DMS 273 (cell line): ENCODE results near the gene FES.
"Not testable (repeated sequence)": the region's sequence is repeated elsewhere in the genome, so short reads cannot be mapped to it uniquely, and the experiment has no call there.

Source experiments
- DNase-seq: peaks from one replicate; lab custom pipeline; 2025; ENCODE audit not compliant: unreplicated experiment; lab: John Stamatoyannopoulos, UW

The FES gene

DNA sequence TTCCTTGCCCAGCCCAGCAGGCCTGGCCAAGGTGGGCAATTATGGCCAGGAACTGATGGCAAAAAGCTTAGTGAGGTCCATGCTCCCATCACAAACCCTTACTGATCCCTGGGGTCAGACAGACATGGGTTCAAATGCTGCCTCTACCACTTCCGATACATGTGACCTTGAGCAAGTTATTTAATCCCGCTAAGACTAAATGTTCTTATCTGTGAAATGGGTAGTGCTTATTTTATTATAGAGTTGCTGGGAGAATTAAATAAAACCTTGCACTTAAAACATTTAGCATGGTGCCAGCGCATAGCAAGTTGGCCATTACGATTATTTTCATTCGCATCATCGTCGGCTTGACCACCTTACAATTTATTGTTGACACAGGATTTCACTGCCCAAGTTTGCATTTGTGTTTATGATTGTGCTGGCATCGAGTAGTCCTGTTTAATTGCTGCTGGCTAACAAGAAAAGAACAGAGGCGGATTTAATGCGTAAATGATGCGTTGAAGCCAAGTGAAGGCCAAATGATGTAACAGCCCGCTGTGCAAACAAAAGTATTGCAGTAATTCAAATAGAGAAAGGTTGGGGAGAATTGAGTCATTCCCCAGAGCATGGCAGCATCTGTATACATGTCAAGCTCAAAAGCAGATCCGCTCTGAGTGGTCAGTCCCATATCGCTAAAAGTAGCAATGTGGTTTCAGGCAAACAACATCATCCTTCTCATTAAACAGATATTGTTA is 23.2 kb upstream of the FES start:
- no peak for DNase-seq

DNA sequence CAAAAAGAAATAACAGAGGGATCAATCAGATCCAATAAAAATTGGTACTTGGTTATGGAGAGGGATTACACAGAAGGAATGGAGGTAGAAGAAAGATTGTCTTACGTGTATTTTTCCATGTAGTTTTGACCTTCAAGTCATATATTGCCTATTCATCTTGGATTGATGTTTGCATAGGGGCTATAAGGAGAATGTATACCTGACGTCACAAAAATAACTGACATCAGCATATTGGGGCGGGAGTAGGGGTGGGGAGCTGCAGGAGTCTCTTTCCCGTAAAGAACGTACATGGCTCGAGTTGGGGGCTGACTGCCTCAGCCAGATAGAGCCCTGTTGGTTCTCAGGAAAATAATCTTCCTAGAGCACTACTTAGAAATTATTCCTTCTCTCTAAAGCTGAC is 21.8 kb upstream of the FES start:
- DNase-seq = no peak

DNA sequence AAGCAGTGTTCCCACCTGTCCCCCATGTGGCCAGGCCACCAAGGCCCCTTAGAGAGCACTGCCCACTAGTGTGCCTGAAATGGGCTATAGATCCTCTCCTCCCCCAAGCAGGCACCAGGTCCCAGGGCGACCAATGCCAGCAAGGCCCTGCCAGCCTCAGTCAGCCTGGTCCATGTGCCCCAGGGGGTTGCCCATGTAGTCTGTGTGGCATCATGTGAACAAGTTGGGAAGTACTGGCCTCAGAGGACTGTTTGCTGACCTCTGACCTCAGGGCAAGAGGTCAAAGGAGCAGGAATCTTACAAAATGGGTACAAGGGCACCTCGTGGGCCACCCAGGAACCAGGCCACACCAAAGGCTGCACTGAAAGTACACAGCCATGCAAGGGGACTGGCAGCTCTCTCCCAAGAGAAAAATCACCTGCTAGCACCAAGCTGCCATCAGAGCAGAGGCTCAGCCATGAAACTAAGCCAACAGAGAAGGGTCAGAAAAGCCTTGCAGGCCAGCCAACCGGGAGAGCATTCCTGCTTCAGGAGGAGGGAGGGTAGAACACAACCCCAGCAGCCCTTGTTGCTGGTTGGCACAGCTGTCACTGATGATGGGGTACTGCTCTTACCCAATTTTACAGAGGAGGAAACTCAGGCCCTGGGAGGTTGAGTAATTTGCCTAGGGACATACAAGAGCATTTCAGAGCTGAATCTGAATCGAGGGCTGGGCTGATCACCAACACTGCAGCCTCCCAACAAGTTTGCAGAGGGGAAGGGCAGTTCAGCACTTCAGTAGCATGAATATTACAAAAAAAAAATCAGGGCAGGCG is 21.1 kb upstream of the FES start:
- DNase-seq = no peak

DNA sequence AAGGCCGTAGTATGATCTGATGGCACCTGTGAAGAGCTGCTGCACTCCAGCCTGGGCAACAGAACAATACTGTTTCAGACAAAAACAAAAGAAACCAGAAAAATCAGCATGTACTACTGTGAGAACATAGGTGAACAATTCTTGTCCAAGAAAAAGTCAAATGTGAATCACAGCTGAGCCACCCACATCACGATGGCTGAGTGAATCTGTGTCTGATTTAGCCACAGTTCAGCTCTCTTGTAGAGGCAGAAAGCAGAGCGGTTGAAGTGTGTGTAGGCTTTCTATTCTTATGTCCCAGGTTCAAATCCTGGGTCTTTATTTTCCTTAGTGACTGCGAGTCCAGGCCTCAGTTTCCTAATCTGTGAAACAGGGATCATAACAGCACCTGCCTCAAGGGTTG is 20.3 kb upstream of the FES start:
- no peak for DNase-seq

DNA sequence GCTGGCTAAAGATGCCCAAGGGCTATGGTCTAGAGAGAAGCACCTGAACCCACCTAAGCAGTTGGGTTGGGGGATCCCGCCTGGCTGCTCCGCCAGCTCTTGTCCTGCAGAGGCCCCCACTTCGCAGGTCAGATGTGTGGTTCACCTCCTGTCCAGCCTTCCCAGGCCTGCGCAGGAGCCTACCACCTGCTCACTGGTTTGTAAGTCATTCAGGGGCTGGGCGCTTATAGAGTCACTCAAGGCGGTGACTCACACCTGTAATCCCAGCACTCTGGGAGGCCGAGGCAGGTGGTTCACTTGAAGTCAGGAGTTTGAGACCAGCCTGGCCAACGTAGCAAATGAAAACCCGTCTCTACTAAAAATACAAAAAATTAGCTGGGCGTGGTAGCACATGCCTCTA is 19.8 kb upstream of the FES start:
- DNase-seq = no peak

DNA sequence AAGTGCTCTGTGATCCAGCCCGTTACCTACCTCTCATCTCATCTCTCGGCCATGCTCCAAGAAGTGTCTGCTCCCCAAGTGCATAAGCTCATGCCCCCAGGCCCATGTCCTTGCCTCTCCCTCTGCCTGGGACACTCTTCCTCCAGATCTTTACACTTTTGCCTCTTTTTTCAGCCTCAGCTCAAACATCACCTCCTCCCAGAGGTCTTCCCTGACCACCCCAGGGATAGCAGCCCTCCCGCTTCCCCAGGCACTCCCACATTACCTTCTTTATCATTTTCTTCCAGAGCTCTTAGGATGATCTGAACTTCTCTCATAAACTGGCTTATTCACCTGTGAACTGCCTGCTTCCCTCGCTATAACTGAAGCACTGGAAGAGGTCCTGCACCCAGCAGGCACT is 18.6 kb upstream of the FES start:
- DNase-seq = no peak

DNA sequence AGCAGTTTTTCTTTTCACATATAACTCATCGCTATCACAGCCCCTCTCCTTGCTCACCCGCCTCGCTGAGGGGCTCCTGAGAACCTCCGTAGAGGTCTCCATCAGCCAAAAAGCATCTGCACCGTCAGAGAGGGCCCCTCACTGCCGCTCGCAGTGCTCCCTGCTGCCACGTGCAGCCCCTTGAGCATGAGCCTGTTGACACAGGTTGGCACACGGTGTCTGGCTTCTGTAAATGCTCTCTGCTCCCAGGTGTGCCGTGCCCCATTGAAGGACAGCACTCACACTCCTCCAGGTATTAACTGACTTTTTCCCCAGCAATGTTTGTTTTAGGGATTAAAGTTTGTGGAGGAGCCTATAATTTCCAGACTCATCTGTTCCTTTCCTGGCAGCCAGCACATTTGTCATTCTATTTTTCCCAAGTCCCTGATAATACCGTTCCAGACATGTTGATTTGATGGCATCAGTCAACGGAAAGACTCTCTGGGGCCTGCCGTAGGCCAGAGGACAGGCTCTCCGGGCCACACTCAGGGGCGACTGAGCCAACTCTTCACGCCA is 18.1 kb upstream of the FES start:
- no peak for DNase-seq

DNA sequence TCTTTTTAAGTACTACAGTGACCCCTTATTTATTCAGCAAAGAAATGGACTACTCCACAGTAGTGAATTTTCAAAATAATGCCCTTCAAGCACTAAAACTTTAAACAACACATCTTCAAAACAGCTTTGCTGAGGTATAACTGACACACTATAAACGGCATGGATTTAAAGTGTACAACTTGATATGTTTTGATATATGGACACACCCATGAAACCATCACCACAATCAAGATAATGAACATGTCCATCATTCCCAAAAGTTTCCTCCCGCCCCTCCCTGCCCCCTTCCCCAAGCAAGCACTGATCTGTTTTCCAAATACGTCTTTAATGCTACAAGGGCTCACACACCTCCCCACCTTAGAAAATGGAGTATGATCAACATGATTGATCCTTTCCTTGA is 17.5 kb upstream of the FES start:
- no peak for DNase-seq

DNA sequence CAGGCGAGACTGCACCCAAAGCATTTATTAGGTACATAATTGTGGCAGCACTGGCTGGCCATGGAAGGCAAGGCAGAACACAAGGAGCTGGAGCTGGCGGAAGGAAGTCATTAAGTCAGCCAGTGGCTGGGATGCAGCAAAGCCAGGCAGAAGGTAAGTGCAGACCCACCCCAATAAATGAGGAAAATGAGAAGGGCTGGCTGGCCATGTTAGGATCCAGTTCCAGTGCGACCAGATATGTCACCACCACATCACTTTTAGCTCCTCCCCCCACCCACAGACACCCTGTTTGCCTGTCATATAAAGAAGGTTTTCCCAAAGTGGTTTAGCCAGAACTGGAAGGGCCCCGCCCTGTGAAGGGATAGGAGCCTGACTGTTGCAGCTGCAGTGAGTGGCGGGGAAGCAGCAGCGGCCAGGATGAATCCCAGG is 16.0 kb upstream of the FES start, which contains the start of gene FURIN:
Gene FURIN, plus strand, starts transcription at position 328 of the 429 bp plus-strand sequence. CDS start 7,153 bp downstream, outside the sequence.
- DNase-seq = no peak

DNA sequence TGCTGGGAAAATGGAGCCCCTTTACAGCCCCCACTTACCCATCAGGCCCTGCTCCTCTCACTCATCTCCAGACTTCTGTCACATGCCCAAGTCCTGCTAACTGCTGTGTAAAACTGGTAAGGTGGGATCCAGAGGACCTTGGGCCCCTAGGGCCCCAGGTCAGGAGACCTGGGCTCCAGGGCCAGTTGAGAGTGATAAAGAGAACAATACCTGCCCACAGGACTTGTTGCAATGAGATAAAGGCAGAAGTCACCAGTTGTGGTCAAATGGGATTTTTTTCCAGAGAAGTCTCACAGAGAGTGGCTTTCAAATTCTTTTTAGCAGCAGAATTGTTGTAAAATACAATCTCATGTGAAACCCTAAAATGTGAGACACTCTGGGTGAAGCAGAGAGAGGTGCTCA is 15.2 kb upstream of the FES start:
- no peak for DNase-seq

DNA sequence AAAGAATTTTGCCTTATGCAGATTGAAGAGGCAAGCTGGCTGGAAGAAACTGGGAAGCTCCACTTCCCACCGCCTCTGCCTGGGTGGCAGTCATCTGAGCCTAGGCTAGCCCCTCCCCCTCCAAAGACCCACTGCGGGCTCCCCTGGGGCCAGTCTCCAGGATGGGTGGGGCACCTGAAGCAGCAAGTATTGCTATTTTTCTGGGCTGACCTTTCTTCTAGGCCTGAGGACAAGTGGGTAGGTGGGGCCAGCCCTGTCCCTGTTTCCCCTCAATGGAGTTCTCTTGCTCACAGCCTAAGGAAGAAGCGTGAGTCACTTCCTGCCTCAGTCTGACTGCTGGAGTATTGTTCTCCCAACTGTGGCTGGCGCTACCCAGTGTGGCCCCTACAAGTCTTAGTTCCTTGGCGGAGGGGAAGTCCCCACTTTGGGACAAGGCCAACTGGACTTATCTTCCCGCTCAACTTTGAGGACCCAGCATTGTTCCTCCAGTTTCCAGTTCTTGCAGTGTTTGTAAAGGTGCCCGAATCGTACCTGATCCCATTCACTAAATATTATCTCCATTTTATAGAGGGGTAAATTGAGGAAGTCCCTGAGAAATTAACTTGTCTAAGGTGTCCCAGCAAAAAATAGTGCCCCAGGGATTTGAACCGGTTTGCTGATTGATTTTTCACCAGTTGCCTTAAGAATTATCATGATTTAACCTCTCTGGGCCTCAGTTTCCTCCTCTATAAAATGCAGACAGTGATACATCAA is 14.5 kb upstream of the FES start:
- no peak for DNase-seq

DNA sequence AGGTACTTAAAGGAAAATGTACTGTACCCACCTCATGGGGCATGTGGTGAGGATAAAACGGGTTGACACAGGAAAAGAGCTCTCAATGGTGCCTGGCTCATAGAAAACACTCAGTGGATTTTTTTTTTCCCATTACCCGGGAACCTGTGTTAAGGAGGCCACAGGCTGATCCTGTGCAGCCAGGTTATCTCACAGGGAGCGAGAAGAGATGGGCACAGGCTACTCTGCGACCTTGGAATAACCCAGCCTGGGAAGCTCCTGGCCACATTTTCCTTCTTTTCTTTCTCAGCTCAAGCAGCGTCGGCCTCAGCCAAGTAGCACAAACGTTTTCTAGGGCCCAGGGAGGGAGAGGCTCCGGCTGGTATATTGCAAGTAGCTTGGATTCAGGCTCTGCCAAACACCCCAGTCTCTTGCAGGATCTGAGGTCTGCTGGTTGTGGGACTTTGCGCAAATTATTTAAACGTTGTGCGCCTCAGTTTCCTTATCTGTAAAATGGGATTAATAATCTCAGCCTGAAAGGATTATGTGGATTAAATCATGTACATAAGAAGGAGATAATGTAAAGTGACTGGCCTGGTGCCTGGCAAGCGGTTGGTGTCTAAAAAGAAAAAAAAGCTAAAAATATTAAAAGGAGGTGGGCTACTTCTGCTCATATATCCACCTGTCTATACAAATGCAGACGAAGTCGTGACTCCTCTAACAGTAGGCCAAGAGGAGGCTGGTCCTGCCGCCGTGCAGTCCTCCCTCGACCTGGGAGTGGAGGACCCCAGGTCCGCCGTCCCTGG is 13.8 kb upstream of the FES start:
- DNase-seq = no peak

DNA sequence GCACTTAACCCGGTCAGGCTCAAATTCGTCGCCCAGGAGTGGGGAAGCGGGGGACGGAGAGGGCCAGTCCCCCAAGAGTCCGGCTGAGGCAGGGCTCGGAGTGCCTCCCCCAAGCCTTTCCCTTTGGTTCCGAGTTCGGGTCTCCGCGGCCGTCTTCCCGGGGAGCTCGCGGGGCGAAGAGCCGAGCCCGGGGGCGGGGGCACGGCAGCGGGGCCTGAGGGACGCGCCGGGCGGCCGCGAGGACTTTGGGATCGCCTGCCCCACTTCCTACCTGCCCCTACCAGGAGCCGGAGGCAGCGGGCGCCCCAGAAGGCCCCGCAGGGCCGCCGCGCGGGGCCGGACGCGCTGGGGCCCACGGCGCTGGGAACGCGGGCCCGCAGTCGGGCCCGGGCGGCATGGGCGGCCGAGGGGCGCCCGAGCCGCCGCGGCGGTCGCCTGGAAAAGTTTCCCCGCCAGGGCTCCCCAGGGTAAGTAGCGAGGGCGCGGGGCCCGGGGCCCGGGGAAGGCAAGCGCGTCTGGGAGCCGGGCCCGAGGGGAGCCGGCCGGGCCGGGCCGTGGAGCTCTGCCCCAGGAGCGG is 13.1 kb upstream of the FES start:
- DNase-seq = peak; percentile 51

DNA sequence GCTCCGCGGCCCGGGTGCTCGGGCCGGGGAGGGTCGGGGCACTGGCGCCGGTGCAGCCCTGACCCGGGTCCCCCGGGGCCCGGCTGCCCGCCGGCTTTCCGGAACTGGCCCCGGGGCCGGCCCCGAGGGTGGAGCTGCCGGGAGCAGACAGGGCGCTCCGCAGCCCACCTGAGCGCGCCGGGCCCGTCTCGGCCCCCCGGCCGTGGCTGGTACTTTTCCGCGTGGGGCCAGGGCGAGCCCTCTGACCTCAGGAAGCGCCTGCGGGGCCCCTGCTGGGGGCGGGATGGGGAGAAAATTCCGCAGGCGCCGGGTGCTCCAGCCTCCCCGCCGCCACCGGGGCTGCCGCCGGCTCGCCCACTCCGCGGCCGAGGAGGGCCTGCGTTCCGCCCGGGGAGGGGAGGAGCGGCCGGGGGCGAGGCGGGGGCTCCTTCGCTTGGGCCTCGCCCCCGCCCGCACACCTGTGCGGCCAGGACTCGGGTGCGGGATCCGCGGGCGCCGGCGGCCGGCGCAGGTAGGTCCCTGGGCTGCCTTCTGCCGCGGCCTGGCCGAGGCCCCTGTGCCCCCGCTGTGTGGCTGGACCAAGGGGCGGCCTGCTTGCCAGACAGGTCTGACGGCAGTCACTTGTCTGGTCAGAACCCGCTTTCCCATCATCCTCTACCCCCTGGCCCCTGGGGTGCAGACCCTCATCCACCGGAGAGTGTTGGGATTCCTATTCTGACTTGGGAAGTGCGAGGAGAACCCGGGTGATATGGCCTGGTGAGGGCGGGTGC is 12.4 kb upstream of the FES start:
- peak; percentile 35 for DNase-seq

DNA sequence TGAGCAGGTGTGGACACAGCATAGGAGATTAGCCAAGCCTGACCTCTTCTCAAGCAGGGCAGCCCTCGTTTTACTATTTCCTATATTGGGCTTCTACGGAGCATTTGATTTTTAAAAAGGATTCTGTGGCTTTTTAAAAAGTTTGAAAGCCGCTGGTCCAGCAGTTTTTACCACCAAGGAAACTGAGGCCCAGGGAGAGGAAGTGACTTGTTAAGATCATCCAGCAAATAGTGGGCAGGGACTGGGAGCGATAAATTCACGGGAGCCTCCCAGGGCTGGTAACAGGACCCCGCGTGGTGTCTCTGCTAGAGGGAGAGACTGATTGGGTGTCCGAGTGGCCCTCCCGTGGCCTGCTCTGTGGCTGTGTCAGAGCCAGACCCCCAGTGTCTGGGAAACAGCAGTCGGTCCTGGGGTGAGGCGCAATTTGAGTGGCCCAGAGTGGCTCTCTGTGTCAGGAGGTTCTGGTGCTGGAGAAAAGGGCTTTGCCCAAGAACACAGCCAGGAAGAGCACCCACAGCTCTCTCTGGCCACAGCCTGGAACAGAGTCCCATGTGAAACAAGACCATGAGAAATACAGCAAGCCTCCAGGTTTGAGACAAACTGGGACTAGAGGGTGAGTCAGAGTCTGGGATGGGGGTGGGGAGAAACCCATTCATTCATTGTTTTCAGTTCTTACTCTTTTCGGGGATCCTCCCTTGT is 11.7 kb upstream of the FES start:
- DNase-seq = peak; percentile 34

DNA sequence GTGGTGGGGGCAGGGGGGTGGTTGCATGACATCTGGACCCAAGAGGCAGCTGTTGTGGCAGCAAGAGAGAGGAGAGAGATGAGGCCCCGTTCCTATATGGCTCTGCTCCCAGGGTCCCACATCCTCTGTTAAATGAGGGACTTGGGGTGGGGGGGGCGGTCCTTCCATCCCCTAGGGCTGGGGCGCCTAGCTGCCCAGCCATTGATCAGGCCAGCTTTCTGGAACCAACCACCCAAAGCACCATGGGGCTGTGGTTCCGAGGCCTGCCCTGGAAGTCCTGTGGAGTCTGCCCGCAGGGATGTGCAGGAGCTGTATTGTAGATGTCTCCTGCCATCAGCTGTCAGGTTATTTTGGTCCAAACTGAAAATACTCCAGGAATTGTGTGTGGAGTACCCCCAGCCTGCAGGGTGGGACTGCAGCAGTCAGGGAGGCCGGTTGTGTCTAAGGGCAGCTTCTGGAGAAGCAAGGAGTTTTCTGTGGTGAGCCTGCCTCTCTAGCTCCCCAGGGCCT is 10.8 kb upstream of the FES start:
- DNase-seq = peak; percentile 24

DNA sequence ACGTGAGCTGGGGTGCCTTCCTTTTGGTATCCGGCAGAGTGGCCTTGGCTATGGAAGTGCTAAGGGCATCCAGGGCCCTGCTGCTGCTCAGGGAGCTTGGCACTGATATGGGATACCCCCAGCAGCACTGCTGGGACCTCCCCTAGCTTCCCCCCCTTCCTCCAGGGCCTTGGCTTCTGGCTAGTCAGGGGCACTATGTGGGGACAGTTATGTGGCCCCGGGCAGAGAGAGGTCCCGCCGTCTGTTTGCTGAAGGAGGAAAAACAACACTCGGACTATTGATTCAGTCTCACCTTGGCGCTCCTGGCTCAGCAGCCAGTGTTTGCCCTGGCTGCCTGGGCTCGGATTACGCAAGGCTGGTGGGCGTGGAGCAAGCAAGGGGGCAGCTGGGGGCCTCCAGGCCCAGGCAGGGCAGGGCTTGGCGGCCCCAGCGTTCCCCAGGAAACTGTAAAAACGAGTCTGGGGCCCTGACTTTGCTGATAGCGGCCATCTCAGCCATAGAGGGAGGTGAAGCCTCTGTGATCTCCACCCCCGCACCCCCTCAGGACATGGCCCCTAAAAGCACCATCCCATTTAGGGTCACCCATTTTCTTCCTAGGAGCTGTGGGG is 10.2 kb upstream of the FES start:
- peak; percentile 60 for DNase-seq

DNA sequence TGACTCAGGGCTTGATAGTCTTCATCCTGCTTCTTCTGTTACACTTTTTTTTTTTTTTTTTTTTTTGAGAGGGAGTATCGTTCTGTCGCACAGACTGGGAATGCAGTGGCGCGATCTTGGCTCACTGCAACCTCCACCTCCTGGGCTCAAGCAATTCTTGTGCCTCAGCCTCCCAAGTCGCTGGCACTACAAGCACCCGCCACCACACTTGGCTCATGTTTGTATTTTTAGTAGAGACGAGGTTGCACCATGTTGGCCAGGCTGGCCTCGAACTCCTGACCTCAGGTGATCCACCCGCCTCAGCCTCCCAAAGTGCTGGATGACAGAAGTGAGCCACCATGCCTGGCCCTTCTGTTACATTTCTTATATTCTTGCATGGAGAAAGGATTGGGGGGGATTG is 9.3 kb upstream of the FES start:
- not testable (repeated sequence) for DNase-seq
